BLaER1 treated with 17β-estradiol and CSF1 and Interleukin-3, amounts not matched to agents 10 nM and 100 nM (cell line): ENCODE results near the gene RCL1.

Experiments used
- H3K27ac ChIP-seq, 11 experiments: shearing (Covaris generic); formaldehyde crosslinking; 2 replicates each; pipeline ENCODE4 v1.8.1; 2022
- H3K27me3 ChIP-seq, 11 experiments: shearing (Covaris generic); formaldehyde crosslinking; 2 replicates each; pipeline ENCODE4 v1.8.1; 2022
- H3K36me3 ChIP-seq, 11 experiments: shearing (Covaris generic); formaldehyde crosslinking; 2 replicates each; pipeline ENCODE4 v1.8.1; 2022
- H3K4me1 ChIP-seq, 10 experiments: shearing (Covaris generic); formaldehyde crosslinking; 2 replicates each; pipeline ENCODE4 v1.8.1; 2022
- H3K4me2 ChIP-seq, 11 experiments: shearing (Covaris generic); formaldehyde crosslinking; 2 replicates each; pipeline ENCODE4 v1.8.1; 2022
- H3K4me3 ChIP-seq, 10 experiments: shearing (Covaris generic); formaldehyde crosslinking; 2 replicates each; pipeline ENCODE4 v1.8.1; 2022
- H3K9ac ChIP-seq, 11 experiments: shearing (Covaris generic); formaldehyde crosslinking; 2 replicates each; pipeline ENCODE4 v1.8.1; 2022
- H3K9me3 ChIP-seq, 11 experiments: shearing (Covaris generic); formaldehyde crosslinking; replicated peaks in 1 of 11; 2 replicates each; pipeline ENCODE4 v1.8.1; 2022
- H4K20me1 ChIP-seq, 11 experiments: shearing (Covaris generic); formaldehyde crosslinking; 2 replicates each; pipeline ENCODE4 v1.8.1; 2022
- Cebpa-rat ChIP-seq, 11 experiments: shearing (Covaris generic); IDR thresholded peaks; 2 replicates each; pipeline ENCODE4 v1.8.1; 2022

RCL1 gene

GRCh38 chr9:4861736-4862451 is 69.2 kb downstream of the RCL1 start:
- no peak overlapping the region for H3K27ac ChIP-seq
- no peak for TF ChIP-seq Cebpa-rat (IDR thresholded peaks at IDR 0.05)
- H3K27me3 ChIP-seq = no peaks in the 10 kb centered on the region
- no peak overlapping the region for H3K4me2 ChIP-seq
- peaks cover 0 to 8% (median 4%) of the 10 kb centered on the region in 10 experiments; a peak in 9 of 20 replicates for H3K4me1 ChIP-seq
- no peak overlapping the region for H3K9ac ChIP-seq
- peaks cover 53 to 85% (median 74%) of the 10 kb centered on the region in 11 experiments for H3K36me3 ChIP-seq
- no peak overlapping the region for H3K4me3 ChIP-seq
- peaks cover 0 to 11% (median 7%) of the 10 kb centered on the region in 11 experiments; a peak in 16 of 22 replicates for H3K9me3 ChIP-seq
- H4K20me1 ChIP-seq = peaks cover 0 to 47% (median 0%) of the 10 kb centered on the region in 11 experiments; a peak in 6 of 22 replicates

DNA sequence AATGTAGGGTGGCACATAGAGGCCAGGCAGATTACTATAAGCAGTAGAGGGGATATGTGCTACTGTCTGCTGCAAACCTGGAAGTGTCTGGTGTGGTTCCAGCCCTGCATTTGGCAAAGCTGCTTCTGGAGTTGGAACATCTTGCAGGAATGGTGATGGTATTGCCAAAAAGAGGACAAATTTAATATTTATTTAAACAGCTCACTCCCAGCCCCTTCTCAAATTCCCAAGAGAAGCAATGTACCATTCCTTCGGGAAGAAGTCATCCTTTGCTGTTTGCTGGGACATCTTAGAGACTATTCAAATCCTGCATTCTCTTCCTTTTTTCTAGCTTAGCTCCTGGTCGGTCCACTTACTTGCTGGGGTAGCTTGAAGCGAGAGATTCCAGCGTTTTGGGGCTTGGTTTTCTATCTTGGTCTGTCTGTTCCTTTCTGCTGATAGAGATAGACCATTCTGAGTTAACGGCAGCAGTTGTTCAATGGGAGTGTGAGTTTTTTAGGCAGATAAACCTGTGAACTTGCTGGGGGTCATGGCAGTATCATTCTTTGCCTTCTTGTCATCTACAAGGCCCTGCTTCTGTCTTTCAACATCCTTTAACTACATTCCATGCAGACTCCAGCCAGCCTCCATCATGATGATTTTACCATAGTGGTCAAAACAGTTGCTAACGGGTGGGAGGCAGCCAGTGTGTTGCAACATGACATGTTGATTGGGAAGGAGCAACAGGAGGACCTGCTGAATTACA is 69.9 kb downstream of the RCL1 start:
- Histone ChIP-seq H3K36me3 (peaks cover 53 to 83% (median 69%) of the 10 kb centered on the region in 11 experiments), H3K4me3 (no peak overlapping the region), H3K27me3 (no peaks in the 10 kb centered on the region), H3K9ac (no peak overlapping the region), H3K9me3 (peaks cover 0 to 4% (median 0%) of the 10 kb centered on the region in 11 experiments; a peak in 8 of 22 replicates), H3K4me2 (no peak overlapping the region), H3K4me1 (no peaks in the 10 kb centered on the region), H3K27ac (no peak overlapping the region), H4K20me1 (peaks cover 0 to 46% (median 0%) of the 10 kb centered on the region in 11 experiments; a peak in 5 of 22 replicates)
- TF ChIP-seq Cebpa-rat (IDR thresholded peaks at IDR 0.05) = peak in 1 of 11 experiments; percentile 19; a peak in 1 of 22 replicates

GRCh38 chr9:4864234-4864661 is 71.5 kb downstream of the RCL1 start:
- no peak for TF ChIP-seq Cebpa-rat (IDR thresholded peaks at IDR 0.05)
- Histone ChIP-seq H3K27ac (no peak overlapping the region), H3K27me3 (no peaks in the 10 kb centered on the region), H3K4me2 (no peak overlapping the region), H4K20me1 (peaks cover 0 to 31% (median 0%) of the 10 kb centered on the region in 11 experiments; a peak in 5 of 22 replicates), H3K4me1 (no peaks in the 10 kb centered on the region), H3K9me3 (no peaks in the 10 kb centered on the region), H3K36me3 (peaks cover 38 to 79% (median 56%) of the 10 kb centered on the region in 11 experiments), H3K9ac (no peak overlapping the region), H3K4me3 (no peak overlapping the region)

DNA sequence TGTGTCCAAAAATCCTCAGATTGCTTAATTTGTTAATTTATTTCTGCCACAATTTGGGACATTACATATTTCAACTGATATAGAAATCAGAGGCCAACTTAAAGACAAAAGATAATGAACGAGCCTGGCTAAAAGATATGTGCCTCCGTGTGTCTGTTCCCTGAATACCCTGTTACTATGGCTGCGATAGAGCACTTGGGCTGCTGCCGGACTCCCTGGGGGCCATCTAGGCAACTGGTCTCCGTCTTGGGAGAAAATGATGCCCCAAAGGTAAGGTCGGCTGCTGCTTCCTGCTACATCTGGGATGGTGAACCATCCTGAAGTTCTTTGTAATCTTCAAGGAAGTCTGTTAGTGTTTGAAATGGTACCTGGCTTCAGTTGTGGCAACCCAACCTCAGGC is 72.0 kb downstream of the RCL1 start:
- Histone ChIP-seq H3K27ac (no peak overlapping the region), H3K4me3 (no peak overlapping the region), H3K27me3 (no peaks in the 10 kb centered on the region), H3K9me3 (no peaks in the 10 kb centered on the region), H4K20me1 (peaks cover 0 to 27% (median 0%) of the 10 kb centered on the region in 11 experiments; a peak in 5 of 22 replicates), H3K4me1 (no peaks in the 10 kb centered on the region), H3K9ac (no peak overlapping the region), H3K36me3 (peaks cover 33 to 74% (median 52%) of the 10 kb centered on the region in 11 experiments), H3K4me2 (no peak overlapping the region)
- no peak for TF ChIP-seq Cebpa-rat (IDR thresholded peaks at IDR 0.05)

DNA sequence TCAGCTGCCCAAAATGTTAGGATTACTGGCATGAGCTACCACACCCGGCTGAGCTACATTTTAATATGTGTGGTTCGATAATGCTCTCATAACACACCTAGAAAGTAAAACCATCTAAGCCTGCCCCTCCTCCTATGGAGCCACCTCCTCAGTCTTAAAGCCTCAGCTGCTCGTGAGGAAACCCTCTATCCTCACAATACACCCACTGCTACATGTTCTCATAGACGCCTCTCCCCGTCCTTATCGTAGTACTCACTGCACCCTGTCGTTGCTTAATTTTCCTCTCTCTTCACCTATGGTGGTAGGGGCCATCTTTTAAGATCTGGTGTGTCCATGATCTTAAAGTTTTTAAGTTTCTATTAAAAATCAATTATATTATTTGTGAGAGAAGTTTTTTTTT is 72.9 kb downstream of the RCL1 start:
- Histone ChIP-seq H3K27me3 (no peaks in the 10 kb centered on the region), H3K4me1 (no peaks in the 10 kb centered on the region), H3K4me2 (no peak overlapping the region), H3K36me3 (peaks cover 24 to 64% (median 42%) of the 10 kb centered on the region in 11 experiments), H3K9ac (no peak overlapping the region), H3K9me3 (no peaks in the 10 kb centered on the region), H3K4me3 (no peak overlapping the region), H3K27ac (no peak overlapping the region), H4K20me1 (peaks cover 0 to 27% (median 0%) of the 10 kb centered on the region in 11 experiments; a peak in 5 of 22 replicates)
- no peak for TF ChIP-seq Cebpa-rat (IDR thresholded peaks at IDR 0.05)

GRCh38 chr9:4866239-4866969 is 73.7 kb downstream of the RCL1 start:
- Histone ChIP-seq H3K27ac (no peak overlapping the region), H3K4me2 (no peak overlapping the region), H3K4me3 (no peak overlapping the region), H3K4me1 (no peaks in the 10 kb centered on the region), H3K9ac (no peak overlapping the region), H3K9me3 (no peaks in the 10 kb centered on the region), H3K36me3 (peaks cover 17 to 57% (median 35%) of the 10 kb centered on the region in 11 experiments), H4K20me1 (peaks cover 0 to 27% (median 0%) of the 10 kb centered on the region in 11 experiments; a peak in 5 of 22 replicates), H3K27me3 (no peaks in the 10 kb centered on the region)
- no peak for TF ChIP-seq Cebpa-rat (IDR thresholded peaks at IDR 0.05)

DNA sequence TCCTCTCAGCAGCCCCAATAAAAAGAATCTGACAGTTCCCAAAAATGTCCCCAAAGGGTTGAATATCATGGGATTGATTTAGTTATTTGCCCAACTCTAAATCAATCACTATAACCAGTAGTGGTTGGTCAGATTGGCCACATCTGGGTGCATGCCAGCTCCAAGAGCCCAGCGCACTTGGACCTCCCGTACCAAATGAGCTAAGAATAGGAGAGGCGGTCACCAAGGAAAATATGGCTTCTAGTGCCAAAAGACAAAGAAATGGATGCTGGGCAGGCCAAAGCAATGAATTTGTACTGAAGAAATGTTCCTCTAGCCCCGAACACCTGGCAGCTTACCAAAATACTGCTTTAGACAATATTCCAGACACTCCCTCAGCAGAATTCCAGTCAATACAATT is 80.3 kb downstream of the RCL1 start:
- no peaks in the 10 kb centered on the region for H4K20me1 ChIP-seq
- H3K27ac ChIP-seq = no peak overlapping the region
- H3K27me3 ChIP-seq = no peaks in the 10 kb centered on the region
- no peaks in the 10 kb centered on the region for H3K9me3 ChIP-seq
- H3K9ac ChIP-seq = no peak overlapping the region
- H3K4me1 ChIP-seq = no peaks in the 10 kb centered on the region
- TF ChIP-seq Cebpa-rat (IDR thresholded peaks at IDR 0.05) = no peak
- H3K4me2 ChIP-seq = no peak overlapping the region
- peaks cover 0 to 16% (median 3%) of the 10 kb centered on the region in 11 experiments; a peak in 4 of 22 replicates for H3K36me3 ChIP-seq
- no peak overlapping the region for H3K4me3 ChIP-seq

GRCh38 chr9:4875559-4875958 is 82.8 kb downstream of the RCL1 start:
- Histone ChIP-seq H3K27ac (no peak overlapping the region), H3K36me3 (peaks cover 0 to 9% (median 0%) of the 10 kb centered on the region in 11 experiments; a peak in 2 of 22 replicates)

GRCh38 chr9:4879115-4879558 is 86.4 kb downstream of the RCL1 start:
- H3K4me1 ChIP-seq = no peaks in the 10 kb centered on the region
- no peaks in the 10 kb centered on the region for H4K20me1 ChIP-seq
- no peak overlapping the region for H3K4me2 ChIP-seq
- no peaks in the 10 kb centered on the region for H3K27me3 ChIP-seq
- H3K36me3 ChIP-seq = peaks cover 0 to 9% (median 0%) of the 10 kb centered on the region in 11 experiments; a peak in 1 of 22 replicates
- no peak overlapping the region for H3K4me3 ChIP-seq
- TF ChIP-seq Cebpa-rat (IDR thresholded peaks at IDR 0.05) = no peak
- no peak overlapping the region for H3K9ac ChIP-seq
- no peak overlapping the region for H3K27ac ChIP-seq
- H3K9me3 ChIP-seq = no peaks in the 10 kb centered on the region

More at GRCh38 chr9:4875559-4875958, 82.8 kb downstream of the RCL1 start:
- Histone ChIP-seq H4K20me1 (no peaks in the 10 kb centered on the region), H3K9me3 (no peaks in the 10 kb centered on the region), H3K9ac (no peak overlapping the region), H3K27me3 (no peaks in the 10 kb centered on the region), H3K4me2 (no peak overlapping the region), H3K4me1 (no peaks in the 10 kb centered on the region), H3K4me3 (no peak overlapping the region)
- TF ChIP-seq Cebpa-rat (IDR thresholded peaks at IDR 0.05) = no peak
